ENCODE results near the gene CHI3L1. TPM values are rescaled to one million over a fixed set of nuclear protein-coding genes. Genes with fewer than 3 reads are reported as not detected.

The CHI3L1 gene
- total and polyA plus RNA-seq, 9 donors = 4.0 to 70.5 (median 6.8) TPM; not detected in 1

- peaks cover 3% of the 10 kb centered on the region for H3K4me1 ChIP-seq (ENCODE audit: insufficient read depth)
- H3K36me3 ChIP-seq = no peaks in the 10 kb centered on the region
- intact Hi-C loops (cut with DNase I) = no loop called here
- no peak overlapping the region for H3K27ac ChIP-seq
- whole genome bisulfite sequencing, 3 donors = 83 to 96% (median 87%) methylated on average over 10 of the region's 10 CpGs
- H3K4me3 ChIP-seq = no peak overlapping the region
- TF ChIP-seq EP300 (IDR thresholded peaks at IDR 0.05) (no peak), CTCF (IDR thresholded peaks at IDR 0.05) (no peak)
- no peaks in the 10 kb centered on the region for H3K27me3 ChIP-seq
- no peaks in the 10 kb centered on the region for H3K9me3 ChIP-seq
- DNase-seq = no peak
These were observed 1.4 kb downstream of the CHI3L1 start for GRCh38 chr1:203185061-203185461.

GRCh38 chr1:203184467-203184866, 2.0 kb downstream of the CHI3L1 start:
- 68 to 73% (median 69%) methylated on average over 4 of the region's 4 CpGs for WGBS, 3 donors
- H3K36me3 ChIP-seq = no peaks in the 10 kb centered on the region
- intact Hi-C loops (cut with DNase I) = no loop called here
- H3K27ac ChIP-seq = no peak overlapping the region
- DNase-seq = no peak
- H3K27me3 ChIP-seq = no peaks in the 10 kb centered on the region
- no peak overlapping the region for H3K4me3 ChIP-seq
- TF ChIP-seq POLR2A (IDR thresholded peaks at IDR 0.05) (no peak), CTCF (IDR thresholded peaks at IDR 0.05) (no peak), EP300 (IDR thresholded peaks at IDR 0.05) (no peak)
- peaks cover 3% of the 10 kb centered on the region for H3K4me1 ChIP-seq (ENCODE audit: insufficient read depth)
- H3K9me3 ChIP-seq = no peaks in the 10 kb centered on the region

GRCh38 chr1:203183828-203184227, 2.7 kb downstream of the CHI3L1 start:
- Histone ChIP-seq H3K27me3 (no peaks in the 10 kb centered on the region), H3K9me3 (no peaks in the 10 kb centered on the region), H3K4me1 (ENCODE audit: insufficient read depth) (peaks cover 3% of the 10 kb centered on the region), H3K36me3 (no peaks in the 10 kb centered on the region), H3K4me3 (no peak overlapping the region), H3K27ac (no peak overlapping the region)
- 88 to 94% (median 90%) methylated on average over 2 of the region's 2 CpGs for WGBS, 3 donors
- TF ChIP-seq EP300 (IDR thresholded peaks at IDR 0.05) = no peak
- TF ChIP-seq POLR2A (IDR thresholded peaks at IDR 0.05) = no peak
- TF ChIP-seq CTCF (IDR thresholded peaks at IDR 0.05) = no peak
- no peak for DNase-seq
- intact Hi-C loops (cut with DNase I) = no loop called here

- Histone ChIP-seq H3K4me3 (no peak overlapping the region), H3K27ac (no peak overlapping the region), H3K4me1 (ENCODE audit: insufficient read depth) (peaks cover 5% of the 10 kb centered on the region), H3K9me3 (no peaks in the 10 kb centered on the region), H3K27me3 (no peaks in the 10 kb centered on the region), H3K36me3 (no peaks in the 10 kb centered on the region)
- no peak for TF ChIP-seq POLR2A (IDR thresholded peaks at IDR 0.05)
- no peak for TF ChIP-seq EP300 (IDR thresholded peaks at IDR 0.05)
- TF ChIP-seq CTCF (IDR thresholded peaks at IDR 0.05) = no peak
- DNase-seq = no peak
- WGBS, 3 donors = 90 to 97% (median 95%) methylated on average over 7 of the region's 7 CpGs
- intact Hi-C loops (cut with DNase I) = no loop called here
These were observed 4.0 kb downstream of the CHI3L1 start for GRCh38 chr1:203182387-203182953.

Data from ovary (tissue), 9 donors.